ENCODE data around the gene MREG. TPM values are rescaled to one million over a fixed set of nuclear protein-coding genes. Genes with fewer than 3 reads are reported as not detected.

Gene MREG
- 1.9 and 3.0 TPM in 2 replicates for total RNA-seq

GRCh38 chr2:216013080-216013909, at the start of gene MREG:
Gene MREG, minus strand, starts transcription at chr2:216013551. Its CDS starts 224 bp downstream, at chr2:216013327.

Other genes with a start within 250 kb of the MREG start
- gene PECR, start 68.3 kb upstream of the MREG start, total RNA-seq = 6.5 and 19.9 TPM in 2 replicates
- gene TMEM169, start 68.4 kb upstream of the MREG start, total RNA-seq = under 0.01 and 0.50 TPM in 2 replicates
- gene XRCC5, start 95.8 kb upstream of the MREG start, total RNA-seq = 170 and 284 TPM in 2 replicates

Data from bladder microvascular endothelial cell (primary cell).